Measurements from ENCODE around the gene HDAC10. TPM values are rescaled to one million over a fixed set of nuclear protein-coding genes. Genes with fewer than 3 reads are reported as not detected.
"Not testable (repeated sequence)": the region's sequence is repeated elsewhere in the genome, so short reads cannot be mapped to it uniquely, and the experiment has no call there.

The HDAC10 gene
- total and polyA plus RNA-seq, 2 donors = 11.6 to 61.6 TPM

- no peaks in the 10 kb centered on the region for H3K4me1 ChIP-seq (ENCODE audit: control insufficient read depth in 2 of 2, insufficient read depth in 2 of 2, low read length in 2 of 2)
- no peak overlapping the region for H3K4me3 ChIP-seq (ENCODE audit: low read length in 2 of 2)
- peaks cover 73 to 75% of the 10 kb centered on the region in 2 donors for H3K36me3 ChIP-seq (ENCODE audit: control insufficient read depth in 2 of 2, insufficient read depth in 2 of 2, low read length in 1 of 2)
- H3K9me3 ChIP-seq (ENCODE audit: control insufficient read depth in 2 of 2, insufficient read depth in 1 of 2, low read length in 1 of 2) = peaks cover 2% of the 10 kb centered on the region in 2 donors
- no peak overlapping the region for H3K27ac ChIP-seq (ENCODE audit: low read depth in 1 of 2, low read length in 1 of 2)
- no peak for DNase-seq (ENCODE audit: low read depth in 6 of 9, low spot score in 9 of 9)
- WGBS = 94% methylated on average over 32 of the region's 32 CpGs
- H3K27me3 ChIP-seq (ENCODE audit: control insufficient read depth in 2 of 2, insufficient read depth in 1 of 2, low read length in 1 of 2) = no peaks in the 10 kb centered on the region
These were observed 40.5 kb downstream of the HDAC10 start for GRCh38 chr22:50210378-50211139.

GRCh38 chr22:50209893-50210292 lies 41.2 kb downstream of the HDAC10 start:
- H3K4me3 ChIP-seq (ENCODE audit: low read length in 2 of 2) = no peak overlapping the region
- peak in 7 of 9 donors; percentile 40 to 81 (median 62) for DNase-seq (ENCODE audit: low read depth in 6 of 9, low spot score in 9 of 9)
- no peak overlapping the region for H3K27ac ChIP-seq (ENCODE audit: low read depth in 1 of 2, low read length in 1 of 2)
- no peaks in the 10 kb centered on the region for H3K4me1 ChIP-seq (ENCODE audit: control insufficient read depth in 2 of 2, insufficient read depth in 2 of 2, low read length in 2 of 2)
- peaks cover 67 to 69% of the 10 kb centered on the region in 2 donors for H3K36me3 ChIP-seq (ENCODE audit: control insufficient read depth in 2 of 2, insufficient read depth in 2 of 2, low read length in 1 of 2)
- no peaks in the 10 kb centered on the region for H3K27me3 ChIP-seq (ENCODE audit: control insufficient read depth in 2 of 2, insufficient read depth in 1 of 2, low read length in 1 of 2)
- 75% methylated on average over 20 of the region's 20 CpGs for WGBS
- H3K9me3 ChIP-seq (ENCODE audit: control insufficient read depth in 2 of 2, insufficient read depth in 1 of 2, low read length in 1 of 2) = peaks cover 0 to 2% of the 10 kb centered on the region in 2 donors

GRCh38 chr22:50208939-50209892 lies 41.8 kb downstream of the HDAC10 start:
- Histone ChIP-seq H3K36me3 (ENCODE audit: control insufficient read depth in 2 of 2, insufficient read depth in 2 of 2, low read length in 1 of 2) (peaks cover 65% of the 10 kb centered on the region in 2 donors), H3K27me3 (ENCODE audit: control insufficient read depth in 2 of 2, insufficient read depth in 1 of 2, low read length in 1 of 2) (no peaks in the 10 kb centered on the region), H3K9me3 (ENCODE audit: control insufficient read depth in 2 of 2, insufficient read depth in 1 of 2, low read length in 1 of 2) (peaks cover 0 to 2% of the 10 kb centered on the region in 2 donors), H3K4me3 (ENCODE audit: low read length in 2 of 2) (no peak overlapping the region), H3K27ac (ENCODE audit: low read depth in 1 of 2, low read length in 1 of 2) (no peak overlapping the region), H3K4me1 (ENCODE audit: control insufficient read depth in 2 of 2, insufficient read depth in 2 of 2, low read length in 2 of 2) (no peaks in the 10 kb centered on the region)
- DNase-seq (ENCODE audit: low read depth in 6 of 9, low spot score in 9 of 9) = no peak
- WGBS = 96% methylated on average over 31 of the region's 31 CpGs

GRCh38 chr22:50208430-50208938 lies 42.6 kb downstream of the HDAC10 start:
- Histone ChIP-seq H3K9me3 (ENCODE audit: control insufficient read depth in 2 of 2, insufficient read depth in 1 of 2, low read length in 1 of 2) (peaks cover 0 to 2% of the 10 kb centered on the region in 2 donors), H3K36me3 (ENCODE audit: control insufficient read depth in 2 of 2, insufficient read depth in 2 of 2, low read length in 1 of 2) (peaks cover 66% of the 10 kb centered on the region in 2 donors)
- no peak for DNase-seq (ENCODE audit: low read depth in 6 of 9, low spot score in 9 of 9)

GRCh38 chr22:50207383-50208140 lies 43.5 kb downstream of the HDAC10 start:
- no peak for DNase-seq (ENCODE audit: low read depth in 6 of 9, low spot score in 9 of 9)
- 85% methylated on average over 23 of the region's 23 CpGs for WGBS
- peaks cover 62 to 64% of the 10 kb centered on the region in 2 donors for H3K36me3 ChIP-seq (ENCODE audit: control insufficient read depth in 2 of 2, insufficient read depth in 2 of 2, low read length in 1 of 2)
- no peaks in the 10 kb centered on the region for H3K4me1 ChIP-seq (ENCODE audit: control insufficient read depth in 2 of 2, insufficient read depth in 2 of 2, low read length in 2 of 2)
- H3K27ac ChIP-seq (ENCODE audit: low read depth in 1 of 2, low read length in 1 of 2) = no peak overlapping the region
- H3K4me3 ChIP-seq (ENCODE audit: low read length in 2 of 2) = no peak overlapping the region
- peaks cover 0 to 2% of the 10 kb centered on the region in 2 donors for H3K9me3 ChIP-seq (ENCODE audit: control insufficient read depth in 2 of 2, insufficient read depth in 1 of 2, low read length in 1 of 2)
- no peaks in the 10 kb centered on the region for H3K27me3 ChIP-seq (ENCODE audit: control insufficient read depth in 2 of 2, insufficient read depth in 1 of 2, low read length in 1 of 2)

More at GRCh38 chr22:50208430-50208938, 42.6 kb downstream of the HDAC10 start:
- Histone ChIP-seq H3K4me3 (ENCODE audit: low read length in 2 of 2) (no peak overlapping the region), H3K27ac (ENCODE audit: low read depth in 1 of 2, low read length in 1 of 2) (no peak overlapping the region), H3K4me1 (ENCODE audit: control insufficient read depth in 2 of 2, insufficient read depth in 2 of 2, low read length in 2 of 2) (no peaks in the 10 kb centered on the region), H3K27me3 (ENCODE audit: control insufficient read depth in 2 of 2, insufficient read depth in 1 of 2, low read length in 1 of 2) (no peaks in the 10 kb centered on the region)
- WGBS = 96% methylated on average over 22 of the region's 22 CpGs

- Histone ChIP-seq H3K36me3 (ENCODE audit: control insufficient read depth in 2 of 2, insufficient read depth in 2 of 2, low read length in 1 of 2) (peaks cover 58 to 60% of the 10 kb centered on the region in 2 donors), H3K4me3 (ENCODE audit: low read length in 2 of 2) (no peak overlapping the region), H3K27me3 (ENCODE audit: control insufficient read depth in 2 of 2, insufficient read depth in 1 of 2, low read length in 1 of 2) (peaks cover 0 to 3% of the 10 kb centered on the region in 2 donors), H3K4me1 (ENCODE audit: control insufficient read depth in 2 of 2, insufficient read depth in 2 of 2, low read length in 2 of 2) (peaks cover 8% of the 10 kb centered on the region in 2 donors), H3K9me3 (ENCODE audit: control insufficient read depth in 2 of 2, insufficient read depth in 1 of 2, low read length in 1 of 2) (peaks cover 0 to 2% of the 10 kb centered on the region in 2 donors), H3K27ac (ENCODE audit: low read depth in 1 of 2, low read length in 1 of 2) (no peak overlapping the region)
- WGBS = 84% methylated on average over 10 of the region's 10 CpGs
- DNase-seq (ENCODE audit: low read depth in 6 of 9, low spot score in 9 of 9) = no peak
These were observed 44.5 kb downstream of the HDAC10 start for GRCh38 chr22:50206599-50206998.

- Histone ChIP-seq H3K27me3 (ENCODE audit: control insufficient read depth in 2 of 2, insufficient read depth in 1 of 2, low read length in 1 of 2) (peaks cover 0 to 3% of the 10 kb centered on the region in 2 donors), H3K9me3 (ENCODE audit: control insufficient read depth in 2 of 2, insufficient read depth in 1 of 2, low read length in 1 of 2) (peaks cover 0 to 2% of the 10 kb centered on the region in 2 donors), H3K4me1 (ENCODE audit: control insufficient read depth in 2 of 2, insufficient read depth in 2 of 2, low read length in 2 of 2) (peaks cover 8 to 10% of the 10 kb centered on the region in 2 donors), H3K4me3 (ENCODE audit: low read length in 2 of 2) (no peak overlapping the region), H3K36me3 (ENCODE audit: control insufficient read depth in 2 of 2, insufficient read depth in 2 of 2, low read length in 1 of 2) (peaks cover 55 to 57% of the 10 kb centered on the region in 2 donors), H3K27ac (ENCODE audit: low read depth in 1 of 2, low read length in 1 of 2) (no peak overlapping the region)
- WGBS = 97% methylated on average over 45 of the region's 45 CpGs
- DNase-seq (ENCODE audit: low read depth in 6 of 9, low spot score in 9 of 9) = no peak
These were observed 45.1 kb downstream of the HDAC10 start for GRCh38 chr22:50205781-50206569.

- H3K9me3 ChIP-seq (ENCODE audit: control insufficient read depth in 2 of 2, insufficient read depth in 1 of 2, low read length in 1 of 2); H3K4me3 ChIP-seq (ENCODE audit: low read length in 2 of 2); DNase-seq (ENCODE audit: low read depth in 6 of 9, low spot score in 9 of 9); H3K27ac ChIP-seq (ENCODE audit: low read depth in 1 of 2, low read length in 1 of 2); H3K27me3 ChIP-seq (ENCODE audit: control insufficient read depth in 2 of 2, insufficient read depth in 1 of 2, low read length in 1 of 2): not testable (repeated sequence)
- WGBS = 98% methylated on average over 9 of the region's 9 CpGs
- peaks cover 10 to 13% of the 10 kb centered on the region in 2 donors for H3K4me1 ChIP-seq (ENCODE audit: control insufficient read depth in 2 of 2, insufficient read depth in 2 of 2, low read length in 2 of 2)
- peaks cover 45 to 47% of the 10 kb centered on the region in 2 donors for H3K36me3 ChIP-seq (ENCODE audit: control insufficient read depth in 2 of 2, insufficient read depth in 2 of 2, low read length in 1 of 2)
These were observed 46.1 kb downstream of the HDAC10 start for GRCh38 chr22:50204998-50205397.

Measured in thymus (tissue), 11 donors.